HepG2 (cell line): ENCODE measurements around the gene ABCB11. TPM values are rescaled to one million over a fixed set of nuclear protein-coding genes. Genes with fewer than 3 reads are reported as not detected.

ENCODE experiments used
- CEBPB ChIP-seq: IDR thresholded peaks from 2 replicates; pipeline ENCODE4 v1.6.1; 2011; ENCODE audit warnings: low read depth, low read length, improper control_type of control experiment, borderline replicate concordance
- CSRNP1 ChIP-seq: sonication (generic); formaldehyde crosslinking; IDR thresholded peaks from 2 replicates; pipeline ENCODE4 v1.8.1; 2023; ENCODE audit warnings: mild to moderate bottlenecking, missing genetic modification reagents
- FOXA1 ChIP-seq, 2 experiments: fragments of 450-650 bp in 1 of 2; sonication (generic) in 1 of 2; formaldehyde crosslinking in 1 of 2; IDR thresholded peaks; 2 replicates each; pipeline versions ENCODE4 v1.4.0 to v1.6.1; 2016 to 2020; ENCODE audit warnings: missing genetic modification reagents in 1 of 2
- IRX3 ChIP-seq: sonication (generic); formaldehyde crosslinking; IDR thresholded peaks from 2 replicates; pipeline ENCODE4 v1.8.1; 2023; ENCODE audit warnings: mild to moderate bottlenecking, low read depth, missing genetic modification reagents, borderline replicate concordance
- KLF6 ChIP-seq: IDR thresholded peaks from 2 replicates; pipeline ENCODE4 v1.8.0; 2016; ENCODE audit warnings: missing biosample characterization, missing genetic modification reagents
- MAFF ChIP-seq: IDR thresholded peaks from 2 replicates; pipeline ENCODE4 v1.6.1; 2011; ENCODE audit warnings: low read depth, low read length, improper control_type of control experiment
- MAFK ChIP-seq, 2 experiments: IDR thresholded peaks in 1 of 2; conservative IDR thresholded peaks in 1 of 2; 2 replicates each; pipeline ENCODE4 v1.6.1; 2011; ENCODE audit warnings: improper control_type of control experiment in 2 of 2, low read length in 2 of 2
- PHF5A ChIP-seq: IDR thresholded peaks from one replicate; pipeline ENCODE4 v1.6.1; 2018; ENCODE audit warnings: low read depth, missing genetic modification reagents; ENCODE audit not compliant: unreplicated experiment
- POLR2A ChIP-seq, 2 experiments: IDR thresholded peaks; 2 replicates each; pipeline ENCODE4 v1.6.1; 2011; ENCODE audit warnings: low read depth in 2 of 2, low read length in 2 of 2, mild to moderate bottlenecking in 1 of 2, moderate library complexity in 1 of 2; ENCODE audit not compliant: insufficient read depth in 1 of 2
- RBM22 ChIP-seq: fragments of 200-400 bp; formaldehyde crosslinking; optimal IDR thresholded peaks from 2 replicates; pipeline ENCODE3; 2017; ENCODE audit warnings: mild to moderate bottlenecking, low read length, moderate library complexity
- ZNF230 ChIP-seq: sonication (generic); formaldehyde crosslinking; IDR thresholded peaks from 2 replicates; pipeline ENCODE4 v1.4.0; 2020; ENCODE audit warnings: mild to moderate bottlenecking, missing genetic modification reagents
- ZNF432 ChIP-seq: sonication (generic); formaldehyde crosslinking; IDR thresholded peaks from 2 replicates; pipeline ENCODE4 v1.5.0; 2020; ENCODE audit warnings: missing genetic modification reagents, mild to moderate bottlenecking, borderline replicate concordance
- ZNF512 ChIP-seq: sonication (generic); formaldehyde crosslinking; IDR thresholded peaks from 2 replicates; pipeline ENCODE4 v1.4.0; 2020; ENCODE audit warnings: mild to moderate bottlenecking, missing genetic modification reagents
- ZNF850 ChIP-seq: sonication (generic); formaldehyde crosslinking; conservative IDR thresholded peaks from 2 replicates; pipeline ENCODE4 v1.9.0; 2021; ENCODE audit warnings: mild to moderate bottlenecking, missing genetic modification reagents
- polyA plus RNA-seq, 8 experiments: library from polyadenylated mRNA; depleted of rRNA in 3 of 8; stranded (reverse) in 7 of 8; unstranded in 1 of 8; fragments of >200 nt; fragmentation: Illumina TruSeq in 4 of 8; extraction: Trizol in 4 of 8; gene quantifications; 2 replicates each; pipeline versions ENCODE4 v1.2.1 to v1.2.3, GENCODE V29; 2011 to 2016; ENCODE audit warnings: low read depth in 4 of 8, missing spikeins in 1 of 8, mixed read lengths in 1 of 8; ENCODE audit not compliant: insufficient read depth in 1 of 8
- total RNA-seq, 5 experiments: library from RNA; depleted of rRNA; stranded (reverse); fragments of >200 nt; fragmentation: Illumina TruSeq; extraction: Trizol; gene quantifications; 2 replicates each; pipeline ENCODE4 v1.2.3, GENCODE V29; 2016; ENCODE audit warnings: low read depth in 1 of 5

ABCB11 gene
- total and polyA plus RNA-seq, 2 of the 13 experiments (the other 11 are each of a cell fraction or from before 2014, with no cell fraction given): not detected

DNA sequence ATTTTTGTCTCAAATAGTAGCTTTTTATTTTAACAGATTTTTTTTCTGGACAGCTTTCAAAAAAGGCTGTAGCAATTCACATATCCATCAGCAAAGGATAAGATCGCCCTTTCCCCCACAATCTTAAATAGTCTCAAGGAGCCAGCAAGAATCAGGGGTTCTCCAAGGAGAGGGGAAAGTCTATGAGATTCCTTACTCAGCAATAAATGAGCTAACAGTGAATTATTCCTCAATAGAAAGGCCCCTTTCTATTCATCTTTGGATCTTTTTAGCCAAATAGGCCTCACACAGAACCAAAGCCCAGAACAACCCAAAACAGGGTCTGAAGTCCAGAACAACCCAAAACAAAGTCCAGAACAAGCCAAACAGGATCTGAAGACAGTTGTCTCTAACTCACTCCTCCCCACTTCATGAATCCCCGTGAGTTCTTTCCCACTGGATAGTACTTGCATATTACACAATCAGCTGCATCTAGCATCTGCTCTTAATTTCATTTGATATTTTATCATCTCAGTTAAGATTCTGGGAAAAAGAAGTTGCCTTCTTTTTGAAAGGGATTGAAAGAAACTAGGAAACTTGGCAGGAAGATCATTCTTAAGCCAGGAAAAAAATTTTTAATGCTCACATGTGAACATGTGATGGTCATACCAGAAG, 34.9 kb upstream of the ABCB11 start (continued):
- no peak for TF ChIP-seq CSRNP1 (CRISPR knock-in tag)
- no peak for TF ChIP-seq IRX3 (CRISPR knock-in tag)
- no peak for TF ChIP-seq ZNF230 (CRISPR knock-in tag)
- TF ChIP-seq ZNF850 (CRISPR knock-in tag): no peak
- TF ChIP-seq ZNF432: no peak
- TF ChIP-seq POLR2A (IDR thresholded peaks at IDR 0.05; ENCODE audit: insufficient read depth in 1 of 2, low read depth in 2 of 2, low read length in 2 of 2): no peak
- peak; percentile 87 to 91 for TF ChIP-seq MAFK (conservative IDR thresholded peaks at IDR 0.05 in 1 of 2, IDR thresholded peaks at IDR 0.05 in 1 of 2; ENCODE audit: low read length in 2 of 2)
- TF ChIP-seq KLF6 (CRISPR knock-in tag): no peak
- 0 out of 2 replicates have a peak, but pooled peaks have one; percentile 30 for TF ChIP-seq CEBPB
- TF ChIP-seq ZNF512: no peak
- TF ChIP-seq RBM22: no peak
- TF ChIP-seq MAFF: peak; percentile 89
- no peak for TF ChIP-seq FOXA1 (IDR thresholded peaks at IDR 0.05)
- TF ChIP-seq FOXA1 (CRISPR knock-in tag; IDR thresholded peaks at IDR 0.05): no peak
- no peak for TF ChIP-seq PHF5A (CRISPR knock-in tag)
